Tibial artery (tissue), 4 donors: Measurements from ENCODE around the gene CCNL1.
"Not testable (repeated sequence)": the region's sequence is repeated elsewhere in the genome, so short reads cannot be mapped to it uniquely, and the experiment has no call there.

Source experiments
- DNase-seq, 2 donors: peaks; one replicate each; pipeline ENCODE4 v3.0.0-alpha.2; 2019
- H3K27ac ChIP-seq, 2 donors: fragments of 200-600 bp; sonication (generic) in 1 of 2; 1 replicate in 1 of 2; 2 replicates in 1 of 2; pipeline ENCODE4 v1.5.1; 2018 to 2019; ENCODE audit warnings: mild to moderate bottlenecking in 1 of 2
- H3K27me3 ChIP-seq, 2 donors: fragments of 200-600 bp; sonication (generic) in 1 of 2; one replicate each; pipeline versions ENCODE4 v1.5.1 to v1.6.0; 2016 to 2019
- H3K36me3 ChIP-seq, 3 donors: fragments of 200-600 bp; sonication (generic) in 2 of 3; one replicate each; pipeline ENCODE4 v1.5.1; 2016 to 2019; ENCODE audit warnings: mild to moderate bottlenecking in 2 of 3
- H3K4me1 ChIP-seq, 4 donors: fragments of 200-600 bp; sonication (generic) in 2 of 4; 1 replicate in 3 of 4; 2 replicates in 1 of 4; pipeline ENCODE4 v1.5.1; 2016 to 2019
- H3K4me3 ChIP-seq, 2 donors: fragments of 200-600 bp; sonication (generic) in 1 of 2; 1 replicate in 1 of 2; 2 replicates in 1 of 2; pipeline ENCODE4 v1.5.1; 2018 to 2019; ENCODE audit warnings: mild to moderate bottlenecking in 2 of 2
- H3K9me3 ChIP-seq, 3 donors: fragments of 200-600 bp; sonication (generic) in 1 of 3; one replicate each; pipeline ENCODE4 v1.5.1; 2016 to 2019
- CTCF ChIP-seq, 2 experiments: fragments of 200-600 bp in 1 of 2; fragments of 450-650 bp in 1 of 2; IDR thresholded peaks; one replicate each; pipeline ENCODE4 v1.5.1; 2017 to 2019; ENCODE audit warnings: antibody characterized with exemption in 2 of 2, mild to moderate bottlenecking in 1 of 2, moderate library complexity in 1 of 2
- intact Hi-C: fragments of 100-400 bp; cut with DNase I; formaldehyde crosslinking; loops from one replicate; pipeline ENCODE4 v1.15.0; 2023; ENCODE audit warnings: low total_unique reads

The CCNL1 gene

GRCh38 chr3:157174649-157175498 lies 14.9 kb upstream of the CCNL1 start:
- intact Hi-C loops, result loop anchor here (1.0 kb wide), 1 partner anchor 15 kb away; the partner anchor contains the start of gene CCNL1
- no peaks in the 10 kb centered on the region for H3K27me3 ChIP-seq

DNA sequence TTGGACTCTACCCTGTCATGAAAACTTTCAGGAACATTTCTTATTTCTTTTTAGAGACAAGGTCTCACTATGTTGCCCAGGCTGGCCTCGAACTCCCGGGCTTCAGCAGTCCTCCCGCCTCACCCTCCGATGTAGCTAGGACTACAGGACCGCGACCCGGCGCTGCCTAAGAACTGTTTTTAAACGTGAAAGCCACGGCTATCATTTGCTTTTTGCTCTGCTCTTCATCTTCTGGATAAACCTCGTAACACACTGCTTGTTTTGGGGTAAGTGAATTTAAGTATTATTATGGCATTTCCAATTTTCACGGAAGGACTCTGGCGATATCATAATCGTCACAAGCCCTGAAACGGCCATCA lies 14.3 kb upstream of the CCNL1 start:
- intact Hi-C loops, result loop anchor here (1.0 kb wide), 1 partner anchor 14 kb away; the partner anchor contains the start of gene CCNL1
- no peaks in the 10 kb centered on the region for H3K27me3 ChIP-seq
- peaks cover 0 to 17% (median 15%) of the 10 kb centered on the region in 4 donors for H3K4me1 ChIP-seq
- H3K36me3 ChIP-seq, result peaks cover 0 to 10% (median 6%) of the 10 kb centered on the region in 3 donors
- H3K4me3 ChIP-seq, result peak overlapping the region; percentile 62 to 70
- no peak for TF ChIP-seq CTCF (IDR thresholded peaks at IDR 0.05)
- H3K9me3 ChIP-seq, result no peaks in the 10 kb centered on the region
- H3K27ac ChIP-seq, result peak overlapping the region; percentile 86 to 94
- no peak for DNase-seq

More at GRCh38 chr3:157174649-157175498, 14.9 kb upstream of the CCNL1 start:
- peaks cover 0 to 12% (median 6%) of the 10 kb centered on the region in 3 donors for H3K36me3 ChIP-seq
- DNase-seq, result peak; percentile 98 to 100
- H3K4me1 ChIP-seq, result peaks cover 0 to 17% (median 15%) of the 10 kb centered on the region in 4 donors
- H3K27ac ChIP-seq, result peak overlapping the region; percentile 86 to 94
- no peaks in the 10 kb centered on the region for H3K9me3 ChIP-seq
- TF ChIP-seq CTCF (IDR thresholded peaks at IDR 0.05), result no peak
- peak overlapping the region; percentile 62 to 70 for H3K4me3 ChIP-seq

GRCh38 chr3:157173343-157173742 lies 13.4 kb upstream of the CCNL1 start:
- intact Hi-C loops, H3K4me3 ChIP-seq, H3K9me3 ChIP-seq, H3K36me3 ChIP-seq, H3K27me3 ChIP-seq: not testable (repeated sequence)
- peak in 1 of 2 donors; percentile 64 for DNase-seq
- Histone ChIP-seq H3K27ac (peak overlapping the region in 1 of 2 donors; percentile 94), H3K4me1 (peaks cover 0 to 17% (median 15%) of the 10 kb centered on the region in 4 donors)

- intact Hi-C loops, result no loop called here
- H3K27me3 ChIP-seq, result no peaks in the 10 kb centered on the region
- no peak for DNase-seq
- peaks cover 0 to 17% (median 15%) of the 10 kb centered on the region in 4 donors for H3K4me1 ChIP-seq
- no peak overlapping the region for H3K27ac ChIP-seq
- no peak for TF ChIP-seq CTCF (IDR thresholded peaks at IDR 0.05)
- no peaks in the 10 kb centered on the region for H3K9me3 ChIP-seq
- no peak overlapping the region for H3K4me3 ChIP-seq
- H3K36me3 ChIP-seq, result no peaks in the 10 kb centered on the region
These were observed 12.8 kb upstream of the CCNL1 start for GRCh38 chr3:157172746-157173145.

GRCh38 chr3:157170861-157171260 lies 10.9 kb upstream of the CCNL1 start:
- DNase-seq, result no peak
- intact Hi-C loops, result no loop called here
- Histone ChIP-seq H3K4me3 (no peak overlapping the region), H3K4me1 (peaks cover 0 to 6% (median 2%) of the 10 kb centered on the region in 4 donors), H3K36me3 (no peaks in the 10 kb centered on the region), H3K9me3 (no peaks in the 10 kb centered on the region), H3K27ac (no peak overlapping the region), H3K27me3 (no peaks in the 10 kb centered on the region)
- TF ChIP-seq CTCF (IDR thresholded peaks at IDR 0.05), result no peak

- Histone ChIP-seq H3K27ac (no peak overlapping the region), H3K36me3 (no peaks in the 10 kb centered on the region), H3K27me3 (no peaks in the 10 kb centered on the region), H3K4me1 (no peaks in the 10 kb centered on the region), H3K4me3 (no peak overlapping the region), H3K9me3 (no peaks in the 10 kb centered on the region)
- intact Hi-C loops, result no loop called here
- no peak for TF ChIP-seq CTCF (IDR thresholded peaks at IDR 0.05)
- no peak for DNase-seq
These were observed 7.6 kb upstream of the CCNL1 start for GRCh38 chr3:157167371-157168042.
